ENCODE data around the gene SESN3. TPM values are rescaled to one million over a fixed set of nuclear protein-coding genes. Genes with fewer than 3 reads are reported as not detected.

Gene SESN3
- total RNA-seq, 1 experiment from 2014 or later, result 1.4 TPM

- no peak overlapping the region for H3K27ac ChIP-seq (ENCODE audit: low read length)
- H3K9me3 ChIP-seq (ENCODE audit: control insufficient read depth, insufficient read depth, low read depth, low read length), result no peaks in the 10 kb centered on the region
- ChIA-PET CTCF (no interaction called here), POLR2A (no interaction called here)
- in situ Hi-C loops (cut with HindIII; ENCODE audit: low pct_unique_long_range_greater_than_20kb, low sequenced_read_pairs) (no loop called here), intact Hi-C loops (cut with micrococcal nuclease; ENCODE audit: unreplicated experiment) (no loop called here)
- no peak overlapping the region for H3K4me3 ChIP-seq (ENCODE audit: low read depth in 2 of 2, low read length in 2 of 2)
- H3K27me3 ChIP-seq (ENCODE audit: control insufficient read depth, insufficient read depth, low read length), result no peaks in the 10 kb centered on the region; the same call in 1 of the 2 replicates
- no peak for ATAC-seq
- no peak for DNase-seq (ENCODE audit: low read depth, low spot score)
- no peaks in the 10 kb centered on the region for H3K4me1 ChIP-seq (ENCODE audit: control insufficient read depth, insufficient read depth, low read length)
- BruUV-seq (replicated peaks), result no TSS peak
- H3K36me3 ChIP-seq (ENCODE audit: control insufficient read depth, insufficient read depth, low read length), result no peaks in the 10 kb centered on the region
- TF ChIP-seq CTCF (IDR thresholded peaks at IDR 0.05) (no peak), POLR2AphosphoS5 (IDR thresholded peaks at IDR 0.05; ENCODE audit: low read depth, low read length) (no peak), SIN3A (IDR thresholded peaks at IDR 0.05; ENCODE audit: borderline replicate concordance, insufficient read depth, low read depth, low read length) (no peak), TCF7L2 (IDR thresholded peaks at IDR 0.05; ENCODE audit: low read depth, low read length) (no peak), REST (IDR thresholded peaks at IDR 0.05; ENCODE audit: insufficient read depth in 1 of 2, low read depth in 2 of 2, low read length in 1 of 2) (no peak)
Observed at GRCh38 chr11:95269036-95269819, 38.2 kb upstream of the SESN3 start.

- no peaks in the 10 kb centered on the region for H3K9me3 ChIP-seq (ENCODE audit: control insufficient read depth, insufficient read depth, low read depth, low read length)
Observed at GRCh38 chr11:95268391-95268790, 37.4 kb upstream of the SESN3 start.

More at GRCh38 chr11:95268391-95268790, 37.4 kb upstream of the SESN3 start:
- Histone ChIP-seq H3K27ac (ENCODE audit: low read length) (no peak overlapping the region), H3K36me3 (ENCODE audit: control insufficient read depth, insufficient read depth, low read length) (no peaks in the 10 kb centered on the region), H3K27me3 (ENCODE audit: control insufficient read depth, insufficient read depth, low read length) (no peaks in the 10 kb centered on the region; the same call in 1 of the 2 replicates), H3K4me1 (ENCODE audit: control insufficient read depth, insufficient read depth, low read length) (no peaks in the 10 kb centered on the region), H3K4me3 (ENCODE audit: low read depth in 2 of 2, low read length in 2 of 2) (no peak overlapping the region)
- ChIA-PET POLR2A (no interaction called here), CTCF (no interaction called here)
- BruUV-seq (replicated peaks), result no TSS peak
- in situ Hi-C loops (cut with HindIII; ENCODE audit: low pct_unique_long_range_greater_than_20kb, low sequenced_read_pairs) (no loop called here), intact Hi-C loops (cut with micrococcal nuclease; ENCODE audit: unreplicated experiment) (no loop called here)
- ATAC-seq (no peak), DNase-seq (ENCODE audit: low read depth, low spot score) (no peak)
- no peak for TF ChIP-seq TCF7L2 (IDR thresholded peaks at IDR 0.05; ENCODE audit: low read depth, low read length)
- no peak for TF ChIP-seq POLR2AphosphoS5 (IDR thresholded peaks at IDR 0.05; ENCODE audit: low read depth, low read length)
- no peak for TF ChIP-seq CTCF (IDR thresholded peaks at IDR 0.05)
- no peak for TF ChIP-seq REST (IDR thresholded peaks at IDR 0.05; ENCODE audit: insufficient read depth in 1 of 2, low read depth in 2 of 2, low read length in 1 of 2)
- no peak for TF ChIP-seq SIN3A (IDR thresholded peaks at IDR 0.05; ENCODE audit: borderline replicate concordance, insufficient read depth, low read depth, low read length)
